Duodenal mucosa (tissue), 2 donors: ENCODE results near the gene CYP27A1.
A peak's percentile ranks its signal among the peaks of the same experiment; 100 is the strongest.

Experiments
- H3K27ac ChIP-seq: one replicate; pipeline ENCODE4 v1.7.0; 2013; ENCODE audit warnings: low read depth, low read length
- H3K27me3 ChIP-seq, 2 donors: one replicate each; pipeline ENCODE4 v1.7.0; 2013; ENCODE audit warnings: low read length in 2 of 2, control low read depth in 1 of 2; ENCODE audit not compliant: insufficient read depth in 2 of 2, control insufficient read depth in 1 of 2
- H3K36me3 ChIP-seq, 2 donors: one replicate each; pipeline ENCODE4 v1.7.0; 2013; ENCODE audit warnings: low read length in 2 of 2, control low read depth in 1 of 2; ENCODE audit not compliant: insufficient read depth in 2 of 2, control insufficient read depth in 1 of 2
- H3K4me1 ChIP-seq, 2 donors: one replicate each; pipeline ENCODE4 v1.7.0; 2013; ENCODE audit warnings: low read length in 2 of 2, control low read depth in 1 of 2; ENCODE audit not compliant: insufficient read depth in 2 of 2, control insufficient read depth in 1 of 2
- H3K4me3 ChIP-seq, 2 donors: one replicate each; pipeline ENCODE4 v1.7.0; 2013; ENCODE audit warnings: low read length in 2 of 2, low read depth in 1 of 2
- H3K9ac ChIP-seq, 2 donors: one replicate each; pipeline ENCODE4 v1.7.0; 2013; ENCODE audit warnings: low read length in 2 of 2, low read depth in 1 of 2
- H3K9me3 ChIP-seq, 2 donors: one replicate each; pipeline ENCODE4 v1.7.0; 2013; ENCODE audit warnings: low read length in 2 of 2, control low read depth in 1 of 2; ENCODE audit not compliant: control insufficient read depth in 1 of 2

CYP27A1 gene

GRCh38 chr2:218773881-218774280 is 8.1 kb upstream of the CYP27A1 start:
- H3K9ac ChIP-seq, result no peak overlapping the region
- H3K4me1 ChIP-seq, result no peaks in the 10 kb centered on the region
- no peak overlapping the region for H3K4me3 ChIP-seq
- no peaks in the 10 kb centered on the region for H3K36me3 ChIP-seq
- H3K27ac ChIP-seq, result no peak overlapping the region
- peaks cover 0 to 7% of the 10 kb centered on the region in 2 donors for H3K9me3 ChIP-seq
- H3K27me3 ChIP-seq, result no peaks in the 10 kb centered on the region

GRCh38 chr2:218776488-218776887 is 5.5 kb upstream of the CYP27A1 start:
- Histone ChIP-seq H3K9me3 (peaks cover 0 to 7% of the 10 kb centered on the region in 2 donors), H3K4me1 (peaks cover 13 to 14% of the 10 kb centered on the region in 2 donors), H3K27ac (no peak overlapping the region), H3K27me3 (no peaks in the 10 kb centered on the region), H3K36me3 (no peaks in the 10 kb centered on the region), H3K4me3 (no peak overlapping the region), H3K9ac (no peak overlapping the region)

DNA sequence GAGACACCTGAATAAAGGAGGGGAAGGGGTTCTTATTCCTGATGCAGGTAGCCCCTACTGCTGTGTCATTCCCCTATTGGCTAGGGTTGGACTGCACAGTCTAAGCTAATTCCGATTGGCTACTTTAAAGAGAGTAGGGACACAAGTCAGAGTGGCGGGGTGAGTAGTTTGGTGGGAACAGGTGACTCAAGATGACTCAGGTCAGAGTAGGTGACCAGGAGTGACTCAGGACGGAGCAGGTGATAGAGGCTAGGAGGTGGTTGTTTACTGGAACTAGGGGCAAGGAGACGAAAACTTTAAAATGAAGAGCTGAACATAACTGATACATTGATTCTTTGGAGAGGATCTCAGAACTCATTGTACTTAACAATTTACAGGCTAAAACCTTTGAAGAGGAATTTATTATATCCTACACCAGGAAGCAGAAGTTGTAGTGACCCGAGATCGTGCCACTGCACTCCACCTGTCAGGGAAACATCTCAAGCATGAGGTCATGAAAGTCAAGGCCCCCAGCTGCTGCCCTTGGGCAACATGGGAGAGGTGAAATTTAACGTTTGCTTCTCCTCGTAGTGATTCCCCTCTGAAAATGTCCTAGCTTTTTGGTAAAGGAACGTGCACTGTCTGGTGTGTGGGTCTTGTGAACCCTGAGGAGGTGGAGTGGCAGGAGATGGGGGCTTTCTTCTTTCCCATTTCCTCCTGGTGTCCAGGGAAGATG is 4.5 kb upstream of the CYP27A1 start:
- Histone ChIP-seq H3K4me1 (peaks cover 13 to 15% of the 10 kb centered on the region in 2 donors), H3K9ac (no peak overlapping the region), H3K27me3 (no peaks in the 10 kb centered on the region), H3K27ac (no peak overlapping the region), H3K4me3 (no peak overlapping the region), H3K9me3 (peaks cover 0 to 7% of the 10 kb centered on the region in 2 donors), H3K36me3 (no peaks in the 10 kb centered on the region)

GRCh38 chr2:218780046-218780445 is 1.9 kb upstream of the CYP27A1 start:
- Histone ChIP-seq H3K27ac (no peak overlapping the region), H3K9ac (no peak overlapping the region), H3K9me3 (peaks cover 0 to 7% of the 10 kb centered on the region in 2 donors), H3K36me3 (no peaks in the 10 kb centered on the region), H3K4me1 (peaks cover 13 to 31% of the 10 kb centered on the region in 2 donors), H3K4me3 (no peak overlapping the region), H3K27me3 (no peaks in the 10 kb centered on the region)

DNA sequence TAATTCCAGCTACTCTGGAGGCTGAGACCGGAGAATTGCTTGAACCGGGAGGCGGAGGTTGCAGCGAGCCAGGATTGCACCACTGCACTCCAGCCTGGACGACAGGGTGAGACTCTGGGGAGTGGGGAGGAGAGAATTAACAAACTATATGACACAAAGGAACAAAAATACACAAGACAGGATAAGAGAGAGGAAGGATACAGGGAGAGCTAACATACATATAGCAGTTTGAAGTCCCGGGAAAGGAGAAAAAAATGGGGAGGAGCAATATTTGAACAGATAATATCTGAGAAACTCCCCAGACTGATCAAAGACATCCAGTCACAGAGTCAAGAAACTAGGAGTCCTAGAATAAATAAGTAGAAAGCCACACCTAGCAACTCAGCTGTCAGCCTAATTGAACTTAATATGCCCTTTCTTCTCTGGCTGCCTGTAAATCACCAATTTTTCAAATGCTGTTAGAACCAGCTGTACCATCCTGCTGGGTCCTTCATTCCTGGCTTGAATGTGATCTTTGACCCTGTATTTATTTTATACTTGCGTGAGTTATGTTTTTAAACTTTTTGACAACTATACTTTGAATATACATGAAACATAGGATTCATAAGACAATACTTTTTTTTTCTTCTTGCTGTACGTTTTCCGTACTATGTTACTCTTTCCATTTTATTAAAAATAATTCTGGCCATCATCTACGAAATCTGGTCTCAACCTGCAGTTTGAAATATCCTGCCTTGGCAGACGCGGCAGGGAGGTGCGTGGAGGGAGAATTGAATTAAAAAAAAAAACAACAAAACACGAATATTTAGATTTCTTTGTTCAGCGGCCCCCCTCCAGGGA is 876 bp upstream of the CYP27A1 start:
- Histone ChIP-seq H3K4me1 (peaks cover 18 to 36% of the 10 kb centered on the region in 2 donors), H3K9ac (peak overlapping the region; percentile 40 to 71), H3K4me3 (peak overlapping the region; percentile 79 to 85), H3K36me3 (no peaks in the 10 kb centered on the region), H3K9me3 (peaks cover 0 to 7% of the 10 kb centered on the region in 2 donors), H3K27me3 (no peaks in the 10 kb centered on the region), H3K27ac (peak overlapping the region; percentile 67)

DNA sequence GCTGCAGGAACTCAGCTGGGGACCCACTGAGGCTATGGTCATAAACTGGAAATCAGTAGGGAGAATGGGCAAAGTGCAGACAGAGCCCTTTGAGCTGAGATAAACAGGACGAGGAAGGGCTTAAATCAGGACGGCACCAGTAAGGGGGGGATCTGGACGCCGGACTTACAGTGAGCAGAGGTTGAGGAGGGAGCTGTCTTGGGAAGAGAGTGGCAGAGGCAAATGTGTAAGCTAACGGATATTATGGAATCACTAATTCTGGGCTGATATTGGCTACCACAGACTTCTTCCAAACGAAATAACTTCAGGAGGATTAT is 539 bp downstream of the CYP27A1 start:
- Histone ChIP-seq H3K9ac (peak overlapping the region; percentile 40 to 71), H3K27ac (peak overlapping the region; percentile 67), H3K27me3 (no peaks in the 10 kb centered on the region), H3K4me3 (peak overlapping the region; percentile 79 to 85), H3K9me3 (no peaks in the 10 kb centered on the region), H3K36me3 (no peaks in the 10 kb centered on the region), H3K4me1 (peaks cover 22 to 36% of the 10 kb centered on the region in 2 donors)

- Histone ChIP-seq H3K27me3 (no peaks in the 10 kb centered on the region), H3K4me1 (peaks cover 23 to 40% of the 10 kb centered on the region in 2 donors), H3K9me3 (no peaks in the 10 kb centered on the region), H3K4me3 (peak overlapping the region; percentile 63 to 65), H3K9ac (peak overlapping the region in 1 of 2 donors; percentile 23), H3K27ac (no peak overlapping the region), H3K36me3 (no peaks in the 10 kb centered on the region)
Observed at GRCh38 chr2:218783688-218784087, 1.7 kb downstream of the CYP27A1 start.

- peaks cover 25 to 35% of the 10 kb centered on the region in 2 donors for H3K4me1 ChIP-seq
- H3K4me3 ChIP-seq, result no peak overlapping the region
- no peaks in the 10 kb centered on the region for H3K27me3 ChIP-seq
Observed at GRCh38 chr2:218785103-218785502, 3.2 kb downstream of the CYP27A1 start.

DNA sequence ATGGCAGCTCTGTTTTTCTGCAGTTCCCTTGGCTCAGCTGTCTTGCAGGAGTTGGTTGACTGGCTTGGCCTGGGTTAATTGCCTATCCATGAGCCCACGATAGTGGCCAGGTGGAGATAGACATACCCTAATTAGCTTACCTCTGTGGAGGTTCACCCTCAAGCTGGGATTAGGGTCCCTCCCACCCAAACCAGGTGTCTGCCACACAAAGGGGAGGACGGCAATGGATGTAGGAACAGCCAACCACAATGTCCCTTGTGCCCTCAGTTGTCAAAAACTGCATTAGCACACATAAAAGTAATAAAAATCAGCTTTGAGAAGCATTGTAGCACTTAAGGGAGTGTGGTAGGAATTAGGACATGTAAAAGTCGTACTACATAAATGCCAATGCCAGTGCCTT is 4.2 kb downstream of the CYP27A1 start:
- no peaks in the 10 kb centered on the region for H3K9me3 ChIP-seq
- H3K27me3 ChIP-seq, result no peaks in the 10 kb centered on the region
- no peak overlapping the region for H3K27ac ChIP-seq
- no peak overlapping the region for H3K4me3 ChIP-seq
- H3K36me3 ChIP-seq, result no peaks in the 10 kb centered on the region
- no peak overlapping the region for H3K9ac ChIP-seq
- peaks cover 22 to 28% of the 10 kb centered on the region in 2 donors for H3K4me1 ChIP-seq

More at GRCh38 chr2:218785103-218785502, 3.2 kb downstream of the CYP27A1 start:
- Histone ChIP-seq H3K36me3 (no peaks in the 10 kb centered on the region), H3K9me3 (no peaks in the 10 kb centered on the region), H3K27ac (no peak overlapping the region), H3K9ac (no peak overlapping the region)

GRCh38 chr2:218788529-218789255 is 6.7 kb downstream of the CYP27A1 start:
- Histone ChIP-seq H3K36me3 (no peaks in the 10 kb centered on the region), H3K9ac (no peak overlapping the region), H3K27me3 (no peaks in the 10 kb centered on the region), H3K9me3 (no peaks in the 10 kb centered on the region), H3K27ac (no peak overlapping the region), H3K4me3 (no peak overlapping the region), H3K4me1 (peaks cover 14 to 21% of the 10 kb centered on the region in 2 donors)
